HepG2 (cell line): ENCODE data around the gene DHRS12. TPM values are rescaled to one million over a fixed set of nuclear protein-coding genes. Genes with fewer than 3 reads are reported as not detected.
A peak's percentile ranks its signal among the peaks of the same experiment; 100 is the strongest.

ENCODE experiments used
- CERS6 ChIP-seq: sonication (generic); formaldehyde crosslinking; IDR thresholded peaks from 2 replicates; pipeline ENCODE4 v1.5.0; 2020; ENCODE audit warnings: missing genetic modification reagents
- CTCF ChIP-seq: sonication (generic); formaldehyde crosslinking; IDR thresholded peaks from 2 replicates; pipeline ENCODE4 v1.5.0; 2020; ENCODE audit warnings: mild to moderate bottlenecking, missing genetic modification reagents, moderate library complexity
- HCFC1 ChIP-seq: fragments of 150-350 bp; IDR thresholded peaks from 2 replicates; pipeline ENCODE4 v1.6.1; 2014; ENCODE audit warnings: low read depth, low read length
- HNF4A ChIP-seq: sonication (generic); formaldehyde crosslinking; IDR thresholded peaks from 2 replicates; pipeline ENCODE4 v1.4.0; 2020; ENCODE audit warnings: missing genetic modification reagents
- HNRNPK ChIP-seq: fragments of 200-400 bp; formaldehyde crosslinking; IDR thresholded peaks from 2 replicates; pipeline ENCODE4 v1.6.1; 2018; ENCODE audit warnings: low read length, low read depth, moderate library complexity, mild to moderate bottlenecking; ENCODE audit not compliant: poor library complexity, severe bottlenecking
- PRDM15 ChIP-seq: sonication (generic); formaldehyde crosslinking; IDR thresholded peaks from 2 replicates; pipeline ENCODE4 v1.4.0; 2020; ENCODE audit warnings: missing genetic modification reagents
- RORA ChIP-seq: sonication (generic); formaldehyde crosslinking; IDR thresholded peaks from 2 replicates; pipeline ENCODE4 v1.5.0; 2020; ENCODE audit warnings: mild to moderate bottlenecking, missing genetic modification reagents, moderate library complexity
- SALL2 ChIP-seq: sonication (generic); formaldehyde crosslinking; IDR thresholded peaks from 2 replicates; pipeline ENCODE4 v1.8.1; 2023; ENCODE audit warnings: mild to moderate bottlenecking, missing genetic modification reagents, inconsistent platforms
- TRAFD1 ChIP-seq: sonication (generic); formaldehyde crosslinking; IDR thresholded peaks from 2 replicates; pipeline ENCODE4 v1.5.1; 2020; ENCODE audit warnings: missing genetic modification reagents, mild to moderate bottlenecking, borderline replicate concordance
- ZBTB43 ChIP-seq: sonication (generic); formaldehyde crosslinking; conservative IDR thresholded peaks from 2 replicates; pipeline ENCODE4 v1.4.0; 2020; ENCODE audit warnings: missing genetic modification reagents
- ZFYVE20 ChIP-seq: sonication (generic); formaldehyde crosslinking; IDR thresholded peaks from 2 replicates; pipeline ENCODE4 v1.8.0; 2023; ENCODE audit warnings: low read depth, mild to moderate bottlenecking, moderate library complexity, missing genetic modification reagents, borderline replicate concordance
- ZNF17 ChIP-seq: sonication (generic); formaldehyde crosslinking; IDR thresholded peaks from 2 replicates; pipeline ENCODE4 v1.5.0; 2020; ENCODE audit warnings: mild to moderate bottlenecking, missing genetic modification reagents
- ZNF24 ChIP-seq: fragments of 450-650 bp; IDR thresholded peaks from 2 replicates; pipeline ENCODE4 v1.6.1; 2017; ENCODE audit warnings: antibody characterized with exemption, mild to moderate bottlenecking
- ZNF770 ChIP-seq: sonication (generic); formaldehyde crosslinking; IDR thresholded peaks from 2 replicates; pipeline ENCODE4 v1.5.0; 2020; ENCODE audit warnings: mild to moderate bottlenecking, missing genetic modification reagents
- ZSCAN31 ChIP-seq: sonication (generic); formaldehyde crosslinking; IDR thresholded peaks from 2 replicates; pipeline ENCODE4 v1.5.0; 2020; ENCODE audit warnings: low read depth, mild to moderate bottlenecking, missing genetic modification reagents
- ZSCAN9 ChIP-seq: IDR thresholded peaks from 2 replicates; pipeline ENCODE4 v1.6.1; 2016; ENCODE audit warnings: borderline replicate concordance
- polyA plus RNA-seq, 8 experiments: library from polyadenylated mRNA; depleted of rRNA in 3 of 8; stranded (reverse) in 7 of 8; unstranded in 1 of 8; fragments of >200 nt; fragmentation: Illumina TruSeq in 4 of 8; extraction: Trizol in 4 of 8; gene quantifications; 2 replicates each; pipeline versions ENCODE4 v1.2.1 to v1.2.3, GENCODE V29; 2011 to 2016; ENCODE audit warnings: low read depth in 4 of 8, missing spikeins in 1 of 8, mixed read lengths in 1 of 8; ENCODE audit not compliant: insufficient read depth in 1 of 8
- total RNA-seq, 5 experiments: library from RNA; depleted of rRNA; stranded (reverse); fragments of >200 nt; fragmentation: Illumina TruSeq; extraction: Trizol; gene quantifications; 2 replicates each; pipeline ENCODE4 v1.2.3, GENCODE V29; 2016; ENCODE audit warnings: low read depth in 1 of 5

Gene DHRS12
- total and polyA plus RNA-seq, 2 of the 13 experiments (the other 11 are each of a cell fraction or from before 2014, with no cell fraction given): 7.2 to 8.4 TPM

- TF ChIP-seq PRDM15 (CRISPR knock-in tag): no peak
- no peak for TF ChIP-seq HNRNPK
- TF ChIP-seq CTCF (CRISPR knock-in tag): no peak
- TF ChIP-seq SALL2 (CRISPR knock-in tag): 0 out of 2 replicates have a peak, but pooled peaks have one; percentile 19
- TF ChIP-seq ZFYVE20 (CRISPR knock-in tag): no peak
- TF ChIP-seq CERS6: no peak
- TF ChIP-seq ZSCAN9 (CRISPR knock-in tag): 0 out of 2 replicates have a peak, but pooled peaks have one; percentile 35
- TF ChIP-seq ZNF24: no peak
- TF ChIP-seq ZSCAN31 (CRISPR knock-in tag): no peak
- no peak for TF ChIP-seq ZBTB43 (CRISPR knock-in tag)
- TF ChIP-seq HNF4A (CRISPR knock-in tag): peak; percentile 78
- TF ChIP-seq TRAFD1 (CRISPR knock-in tag): no peak
- no peak for TF ChIP-seq HCFC1
- TF ChIP-seq ZNF17 (CRISPR knock-in tag): no peak
- no peak for TF ChIP-seq RORA (CRISPR knock-in tag)
- TF ChIP-seq ZNF770 (CRISPR knock-in tag): no peak
These were observed 39.5 kb downstream of the DHRS12 start (continued) for GRCh38 chr13:51764184-51765141.
